IPS-20b (cell line): ENCODE data around the gene S100PBP.
A peak's percentile ranks its signal among the peaks of the same experiment; 100 is the strongest.

Experiments used
- H3K27ac ChIP-seq: one replicate; pipeline ENCODE4 v1.5.1; 2013; ENCODE audit warnings: low read length
- H3K27me3 ChIP-seq: 2 replicates; pipeline ENCODE4 v1.6.1; 2013; ENCODE audit warnings: mild to moderate bottlenecking, low read length, inconsistent platforms; ENCODE audit not compliant: insufficient read depth
- H3K36me3 ChIP-seq: 2 replicates; pipeline ENCODE4 v1.6.1; 2013; ENCODE audit warnings: low read depth, mild to moderate bottlenecking, inconsistent platforms, low read length, moderate library complexity; ENCODE audit not compliant: insufficient read depth
- H3K4me1 ChIP-seq: 2 replicates; pipeline ENCODE4 v1.6.1; 2013; ENCODE audit warnings: mild to moderate bottlenecking, control low read depth, inconsistent platforms, low read length, moderate library complexity; ENCODE audit not compliant: insufficient read depth
- H3K4me3 ChIP-seq: 2 replicates; pipeline ENCODE4 v1.5.1; 2013; ENCODE audit warnings: mild to moderate bottlenecking, low read length, inconsistent platforms
- H3K9ac ChIP-seq: 2 replicates; pipeline ENCODE4 v1.6.1; 2013; ENCODE audit warnings: low read depth, mild to moderate bottlenecking, inconsistent platforms, low read length, moderate library complexity
- H3K9me3 ChIP-seq: 2 replicates; pipeline ENCODE4 v1.6.1; 2013; ENCODE audit warnings: mild to moderate bottlenecking, low read depth, low read length, inconsistent platforms; ENCODE audit not compliant: insufficient read depth

The S100PBP gene

GRCh38 chr1:32867671-32868070 is 50.2 kb downstream of the S100PBP start:
- H3K36me3 ChIP-seq = peaks cover 6% of the 10 kb centered on the region
- peaks cover 15% of the 10 kb centered on the region for H3K4me1 ChIP-seq
- no peaks in the 10 kb centered on the region for H3K9me3 ChIP-seq
- H3K4me3 ChIP-seq = no peak overlapping the region
- H3K9ac ChIP-seq = no peak overlapping the region
- peaks cover 39% of the 10 kb centered on the region for H3K27me3 ChIP-seq
- H3K27ac ChIP-seq = no peak overlapping the region

GRCh38 chr1:32868085-32868484 is 50.6 kb downstream of the S100PBP start:
- peaks cover 39% of the 10 kb centered on the region for H3K27me3 ChIP-seq
- H3K9me3 ChIP-seq = no peaks in the 10 kb centered on the region
- H3K9ac ChIP-seq = no peak overlapping the region
- H3K4me3 ChIP-seq = no peak overlapping the region
- peaks cover 15% of the 10 kb centered on the region for H3K4me1 ChIP-seq
- peaks cover 2% of the 10 kb centered on the region for H3K36me3 ChIP-seq
- H3K27ac ChIP-seq = no peak overlapping the region

- no peak overlapping the region for H3K4me3 ChIP-seq
- no peaks in the 10 kb centered on the region for H3K9me3 ChIP-seq
- no peaks in the 10 kb centered on the region for H3K36me3 ChIP-seq
- H3K27me3 ChIP-seq = peaks cover 39% of the 10 kb centered on the region
- H3K27ac ChIP-seq = no peak overlapping the region
- no peak overlapping the region for H3K9ac ChIP-seq
- H3K4me1 ChIP-seq = peaks cover 15% of the 10 kb centered on the region
Measured at GRCh38 chr1:32868806-32869455, 51.5 kb downstream of the S100PBP start.

GRCh38 chr1:32869923-32870614 is 52.6 kb downstream of the S100PBP start:
- Histone ChIP-seq H3K27ac (no peak overlapping the region), H3K4me3 (peak overlapping the region; percentile 57), H3K36me3 (no peaks in the 10 kb centered on the region), H3K9me3 (no peaks in the 10 kb centered on the region), H3K9ac (no peak overlapping the region), H3K4me1 (peaks cover 15% of the 10 kb centered on the region), H3K27me3 (peaks cover 39% of the 10 kb centered on the region)

GRCh38 chr1:32870615-32871363 is 53.3 kb downstream of the S100PBP start, which contains the start of gene FNDC5:
FNDC5 (minus strand) TSS chr1:32870912.
- Histone ChIP-seq H3K36me3 (no peaks in the 10 kb centered on the region), H3K27ac (no peak within 1 kb of the TSS), H3K9me3 (no peaks in the 10 kb centered on the region), H3K27me3 (peaks cover 39% of the 10 kb centered on the region), H3K4me3 (peak within 1 kb of the TSS; percentile 65), H3K9ac (peak within 1 kb of the TSS; percentile 25; the same call in 1 of the 2 replicates), H3K4me1 (peaks cover 15% of the 10 kb centered on the region)

GRCh38 chr1:32871364-32872191 is 54.1 kb downstream of the S100PBP start:
- Histone ChIP-seq H3K27me3 (peaks cover 39% of the 10 kb centered on the region), H3K4me1 (peaks cover 20% of the 10 kb centered on the region), H3K9ac (peak overlapping the region; percentile 25; the same call in 1 of the 2 replicates), H3K36me3 (no peaks in the 10 kb centered on the region), H3K27ac (no peak overlapping the region), H3K9me3 (no peaks in the 10 kb centered on the region), H3K4me3 (peak overlapping the region; percentile 65)

- H3K4me1 ChIP-seq = peaks cover 20% of the 10 kb centered on the region
- no peaks in the 10 kb centered on the region for H3K9me3 ChIP-seq
- H3K36me3 ChIP-seq = no peaks in the 10 kb centered on the region
- H3K27ac ChIP-seq = no peak overlapping the region
- H3K27me3 ChIP-seq = peaks cover 39% of the 10 kb centered on the region
- H3K4me3 ChIP-seq = peak overlapping the region; percentile 26; the same call in 1 of the 2 replicates
- no peak overlapping the region for H3K9ac ChIP-seq
Measured at GRCh38 chr1:32872192-32872460, 54.7 kb downstream of the S100PBP start.

GRCh38 chr1:32873484-32873883 is 56.0 kb downstream of the S100PBP start:
- no peak overlapping the region for H3K9ac ChIP-seq
- peaks cover 36% of the 10 kb centered on the region for H3K27me3 ChIP-seq
- H3K4me1 ChIP-seq = peaks cover 20% of the 10 kb centered on the region
- no peak overlapping the region for H3K27ac ChIP-seq
- H3K36me3 ChIP-seq = no peaks in the 10 kb centered on the region
- H3K4me3 ChIP-seq = no peak overlapping the region
- H3K9me3 ChIP-seq = no peaks in the 10 kb centered on the region

- Histone ChIP-seq H3K4me1 (peaks cover 19% of the 10 kb centered on the region), H3K9ac (no peak overlapping the region), H3K9me3 (no peaks in the 10 kb centered on the region), H3K27ac (no peak overlapping the region), H3K4me3 (no peak overlapping the region), H3K36me3 (no peaks in the 10 kb centered on the region), H3K27me3 (peaks cover 19% of the 10 kb centered on the region)
Measured at GRCh38 chr1:32874860-32875752, 57.7 kb downstream of the S100PBP start.

GRCh38 chr1:32876341-32877210 is 59.1 kb downstream of the S100PBP start:
- Histone ChIP-seq H3K27ac (no peak overlapping the region), H3K9me3 (no peaks in the 10 kb centered on the region), H3K27me3 (peaks cover 7% of the 10 kb centered on the region), H3K4me1 (peaks cover 11% of the 10 kb centered on the region), H3K36me3 (no peaks in the 10 kb centered on the region), H3K9ac (no peak overlapping the region), H3K4me3 (peak overlapping the region; percentile 50; the same call in 1 of the 2 replicates)
